Ishikawa (cell line): ENCODE results near the gene BMF.

Experiments used
- CEBPB ChIP-seq: IDR thresholded peaks from 2 replicates; pipeline ENCODE4 v1.6.1; 2012
- CREB1 ChIP-seq: IDR thresholded peaks from 2 replicates; pipeline ENCODE4 v1.6.1; 2012; ENCODE audit warnings: low read depth
- EGR1 ChIP-seq: IDR thresholded peaks from 2 replicates; pipeline ENCODE4 v1.6.1; 2012
- EP300 ChIP-seq: IDR thresholded peaks from 2 replicates; pipeline ENCODE4 v1.6.1; 2012; ENCODE audit warnings: borderline replicate concordance
- FOXM1 ChIP-seq: IDR thresholded peaks from 2 replicates; pipeline ENCODE4 v1.6.1; 2012; ENCODE audit warnings: low read depth, borderline replicate concordance
- MAX ChIP-seq: IDR thresholded peaks from 2 replicates; pipeline ENCODE4 v1.6.1; 2012
- NFIC ChIP-seq: IDR thresholded peaks from 2 replicates; pipeline ENCODE4 v1.6.1; 2012
- RAD21 ChIP-seq: IDR thresholded peaks from 2 replicates; pipeline ENCODE4 v1.6.1; 2012; ENCODE audit warnings: low read depth
- REST ChIP-seq: IDR thresholded peaks from 2 replicates; pipeline ENCODE4 v1.6.1; 2012; ENCODE audit warnings: low read depth, mild to moderate bottlenecking
- TAF1 ChIP-seq: IDR thresholded peaks from 2 replicates; pipeline ENCODE4 v1.6.1; 2012; ENCODE audit warnings: low read depth, mild to moderate bottlenecking
- TCF12 ChIP-seq: IDR thresholded peaks from 2 replicates; pipeline ENCODE4 v1.6.1; 2012; ENCODE audit warnings: low read depth
- TEAD4 ChIP-seq: IDR thresholded peaks from 2 replicates; pipeline ENCODE4 v1.6.1; 2012
- USF1 ChIP-seq: IDR thresholded peaks from 2 replicates; pipeline ENCODE4 v1.6.1; 2012
- YY1 ChIP-seq: IDR thresholded peaks from 2 replicates; pipeline ENCODE4 v1.6.1; 2012; ENCODE audit warnings: low read depth
- ZBTB7A ChIP-seq: IDR thresholded peaks from 2 replicates; pipeline ENCODE4 v1.6.1; 2012; ENCODE audit warnings: low read depth

The BMF gene

GRCh38 chr15:40066589-40066988, 42.1 kb downstream of the BMF start:
- TF ChIP-seq EP300, result no peak
- no peak for TF ChIP-seq ZBTB7A
- TF ChIP-seq YY1, result no peak
- no peak for TF ChIP-seq EGR1
- no peak for TF ChIP-seq FOXM1
- TF ChIP-seq REST, result no peak
- TF ChIP-seq CEBPB, result no peak
- TF ChIP-seq RAD21, result no peak
- no peak for TF ChIP-seq TCF12
- no peak for TF ChIP-seq TEAD4
- no peak for TF ChIP-seq TAF1
- no peak for TF ChIP-seq CREB1
- no peak for TF ChIP-seq USF1
- TF ChIP-seq NFIC, result no peak
- no peak for TF ChIP-seq MAX

- TF ChIP-seq TCF12, result no peak
- no peak for TF ChIP-seq RAD21
- no peak for TF ChIP-seq MAX
- TF ChIP-seq NFIC, result no peak
- TF ChIP-seq ZBTB7A, result no peak
- no peak for TF ChIP-seq TEAD4
- TF ChIP-seq FOXM1, result no peak
- no peak for TF ChIP-seq CREB1
- no peak for TF ChIP-seq EP300
- TF ChIP-seq EGR1, result no peak
- no peak for TF ChIP-seq REST
- no peak for TF ChIP-seq TAF1
- no peak for TF ChIP-seq YY1
- no peak for TF ChIP-seq CEBPB
Observed at GRCh38 chr15:40065166-40065565, 43.5 kb downstream of the BMF start.

- no peak for TF ChIP-seq RAD21
- no peak for TF ChIP-seq MAX
- no peak for TF ChIP-seq REST
- no peak for TF ChIP-seq NFIC
- no peak for TF ChIP-seq EGR1
- TF ChIP-seq YY1, result no peak
- TF ChIP-seq TCF12, result no peak
- TF ChIP-seq CEBPB, result no peak
- TF ChIP-seq TAF1, result no peak
- no peak for TF ChIP-seq EP300
- no peak for TF ChIP-seq TEAD4
- TF ChIP-seq CREB1, result no peak
- no peak for TF ChIP-seq ZBTB7A
- no peak for TF ChIP-seq USF1
Observed at GRCh38 chr15:40064231-40064894, 44.3 kb downstream of the BMF start.

- TF ChIP-seq TCF12, result peak; percentile 61; the same call in 1 of the 2 replicates
- TF ChIP-seq FOXM1, result no peak
- no peak for TF ChIP-seq MAX
- no peak for TF ChIP-seq TAF1
- no peak for TF ChIP-seq CEBPB
- TF ChIP-seq EP300, result no peak
- TF ChIP-seq TEAD4, result no peak
- peak; percentile 70 for TF ChIP-seq NFIC
Observed at GRCh38 chr15:40063563-40064011, 45.1 kb downstream of the BMF start.
